AG09319 (cell line): ENCODE data around the gene ZNF683.

ENCODE experiments used
- DNase-seq: peaks from one replicate; pipeline ENCODE4 v3.0.0-alpha.2; 2010; ENCODE audit warnings: low read depth; ENCODE audit errors: extremely low read depth
- CTCF ChIP-seq: IDR thresholded peaks from 2 replicates; pipeline ENCODE4 v1.5.1; 2011; ENCODE audit warnings: low read depth, mild to moderate bottlenecking, inconsistent platforms, low read length, moderate library complexity

Gene ZNF683

DNA sequence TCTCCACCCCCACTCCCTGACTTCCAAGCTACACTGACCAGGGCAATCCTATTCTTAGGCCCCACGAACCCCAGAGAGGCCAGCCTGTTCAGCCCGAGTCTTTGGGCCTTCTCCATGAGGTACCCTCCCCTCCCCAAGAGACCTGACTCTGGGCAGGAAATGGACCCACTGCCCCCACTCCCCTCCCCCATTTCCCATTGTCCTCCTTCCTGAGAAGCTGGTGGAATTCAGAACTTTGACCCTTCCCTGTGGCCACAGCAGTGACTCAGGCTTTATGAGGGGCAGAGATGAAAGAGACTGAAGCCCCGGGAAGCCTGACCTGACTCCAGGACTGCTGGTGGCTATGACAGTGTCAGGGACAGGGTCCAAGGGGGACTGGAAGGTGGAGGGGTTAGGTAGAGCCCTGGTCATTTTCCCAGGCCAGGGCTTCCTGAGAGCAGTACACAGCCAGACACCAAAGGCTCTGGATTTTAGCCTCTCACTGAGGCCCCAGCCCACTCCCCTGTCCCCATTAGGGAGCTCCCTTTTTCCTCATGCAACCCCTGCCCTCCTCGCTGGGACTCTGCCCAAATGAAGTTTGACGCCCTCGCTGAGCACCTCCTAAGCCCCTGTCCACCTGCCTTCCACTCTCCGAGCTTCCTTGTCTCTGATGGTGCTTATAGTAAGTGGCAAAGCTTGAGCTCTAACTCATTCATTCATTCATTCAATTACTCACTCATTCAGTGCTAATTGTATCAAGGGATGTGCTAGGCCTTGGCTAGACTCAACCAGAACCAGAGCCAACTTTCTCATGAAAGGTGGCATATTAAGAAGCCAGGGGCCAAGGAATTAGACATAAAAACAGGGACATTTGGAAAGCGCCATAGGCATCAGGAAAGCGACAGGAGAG lies 21.6 kb downstream of the ZNF683 start:
- TF ChIP-seq CTCF, result no peak
- no peak for DNase-seq

GRCh38 chr1:26350343-26350700 lies 22.2 kb downstream of the ZNF683 start:
- TF ChIP-seq CTCF, result no peak
- DNase-seq, result no peak

DNA sequence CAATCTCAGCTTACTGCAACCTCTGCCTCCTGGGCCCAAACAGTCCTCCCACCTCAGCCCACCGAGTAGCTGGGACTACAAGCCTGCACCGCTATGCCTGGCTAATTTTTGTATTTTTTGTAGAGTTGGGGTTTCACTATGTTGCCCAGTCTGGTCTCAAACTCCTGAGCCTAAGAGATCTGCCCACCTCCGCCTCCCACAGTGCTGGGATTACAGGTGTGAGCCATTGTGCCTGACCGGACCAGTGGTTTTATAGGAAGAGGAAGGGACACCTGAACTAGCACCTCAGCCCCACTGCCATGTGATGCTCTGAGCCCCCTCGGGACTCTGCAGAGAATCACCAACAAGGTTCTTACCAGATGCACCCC lies 22.7 kb downstream of the ZNF683 start:
- DNase-seq, result no peak
- TF ChIP-seq CTCF, result no peak

- no peak for DNase-seq
- TF ChIP-seq CTCF, result no peak
These were observed 23.2 kb downstream of the ZNF683 start for GRCh38 chr1:26349188-26349876.

- TF ChIP-seq CTCF, result no peak
- DNase-seq, result no peak
These were observed 26.1 kb downstream of the ZNF683 start for GRCh38 chr1:26346274-26347033.

DNA sequence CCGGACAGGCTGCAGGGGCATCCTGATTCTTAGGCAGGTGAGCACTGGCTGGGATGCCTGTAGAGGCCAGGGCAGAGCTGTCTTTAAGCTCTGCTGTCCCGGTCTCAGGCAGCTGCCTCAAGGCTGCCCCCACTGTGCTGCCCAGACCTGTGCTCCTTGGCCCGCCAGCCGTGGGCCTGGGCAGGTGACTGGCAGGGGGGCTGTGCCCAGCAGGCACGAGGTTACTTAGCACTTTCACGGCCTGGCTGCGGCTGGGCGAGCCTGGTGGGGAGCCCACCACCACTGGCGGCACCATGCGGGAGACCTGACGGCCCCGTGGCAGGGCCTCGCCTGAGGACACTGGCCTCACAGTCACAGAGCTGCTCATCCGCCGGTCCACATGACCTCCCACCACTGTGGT lies 26.8 kb downstream of the ZNF683 start:
- no peak for DNase-seq
- TF ChIP-seq CTCF, result no peak
